LHCN-M2 (cell line): ENCODE results near the gene NXF1. TPM values are rescaled to one million over a fixed set of nuclear protein-coding genes. Genes with fewer than 3 reads are reported as not detected.
"Not testable (repeated sequence)": the region's sequence is repeated elsewhere in the genome, so short reads cannot be mapped to it uniquely, and the experiment has no call there.

Experiments used
- DNase-seq: peaks from one replicate; pipeline ENCODE4 v3.0.0-alpha.2; 2012; ENCODE audit warnings: low read depth
- polyA plus RNA-seq: library from polyadenylated mRNA; unstranded; fragments of >200 nt; gene quantifications from one replicate; pipeline ENCODE4 v1.2.1, GENCODE V29; 2012; ENCODE audit warnings: missing spikeins
- total RNA-seq: library from RNA; depleted of rRNA; stranded (reverse); fragments of >200 nt; gene quantifications from 2 replicates; pipeline ENCODE4 v1.2.3, GENCODE V29; 2014; rRNA removed

Gene NXF1
- 34.2 and 39.6 TPM in 2 replicates for total RNA-seq
- 31.4 TPM for polyA plus RNA-seq

GRCh38 chr11:62805076-62805892, at the start of gene NXF1:
NXF1 (minus strand) TSS chr11:62805440; CDS start chr11:62805356, 84 bp downstream.
- peak; percentile 91 for DNase-seq

- no peak for DNase-seq
Measured at GRCh38 chr11:62854013-62854824, 49.0 kb upstream of the NXF1 start.

- DNase-seq, result no peak
Measured at GRCh38 chr11:62853279-62853965, 48.2 kb upstream of the NXF1 start.

GRCh38 chr11:62852523-62853188, 47.4 kb upstream of the NXF1 start:
- no peak for DNase-seq

- no peak for DNase-seq
Measured at GRCh38 chr11:62851807-62852522, 46.7 kb upstream of the NXF1 start.

- no peak for DNase-seq
Measured at GRCh38 chr11:62850911-62851806, 45.9 kb upstream of the NXF1 start.

GRCh38 chr11:62847767-62848314, 42.6 kb upstream of the NXF1 start:
- DNase-seq, result no peak

GRCh38 chr11:62846177-62846576, 40.9 kb upstream of the NXF1 start:
- no peak for DNase-seq

GRCh38 chr11:62844154-62844553, 38.9 kb upstream of the NXF1 start:
- no peak for DNase-seq

- no peak for DNase-seq
Measured at GRCh38 chr11:62843466-62843865, 38.2 kb upstream of the NXF1 start.

- DNase-seq, result not testable (repeated sequence)
Measured at GRCh38 chr11:62842891-62843290, 37.7 kb upstream of the NXF1 start.

GRCh38 chr11:62842171-62842741, 37.0 kb upstream of the NXF1 start:
- DNase-seq, result no peak

GRCh38 chr11:62841361-62842170, 36.3 kb upstream of the NXF1 start:
- peak; percentile 100 for DNase-seq

GRCh38 chr11:62840721-62841360, 35.6 kb upstream of the NXF1 start:
- peak; percentile 73 for DNase-seq

GRCh38 chr11:62839050-62839945, 34.1 kb upstream of the NXF1 start, which contains the start of gene WDR74:
WDR74 (minus strand) TSS chr11:62839590; CDS start chr11:62839570, 20 bp downstream.
- peak; percentile 92 for DNase-seq

GRCh38 chr11:62835336-62835735, 30.1 kb upstream of the NXF1 start:
- DNase-seq, result no peak
